WTC11 (cell line): Measurements from ENCODE around the gene RBM45.

ENCODE experiments used
- CREM ChIP-seq: sonication (generic); formaldehyde crosslinking; IDR thresholded peaks from 2 replicates; pipeline ENCODE4 v1.8.1; 2022; ENCODE audit warnings: mild to moderate bottlenecking, missing genetic modification reagents, moderate library complexity
- ETV6 ChIP-seq: sonication (generic); formaldehyde crosslinking; IDR thresholded peaks from 2 replicates; pipeline ENCODE4 v1.8.1; 2022; ENCODE audit warnings: mild to moderate bottlenecking, missing genetic modification reagents
- GTF2I ChIP-seq: fragments of 250-450 bp; sonication (Bioruptor Pico); conservative IDR thresholded peaks from 2 replicates; pipeline ENCODE4 v1.4.0; 2021; ENCODE audit warnings: mild to moderate bottlenecking
- JUN ChIP-seq: sonication (generic); formaldehyde crosslinking; IDR thresholded peaks from 2 replicates; pipeline ENCODE4 v1.8.0; 2023; ENCODE audit warnings: mild to moderate bottlenecking, missing genetic modification reagents
- NR2C2 ChIP-seq: sonication (generic); formaldehyde crosslinking; IDR thresholded peaks from 2 replicates; pipeline ENCODE4 v1.8.0; 2022; ENCODE audit warnings: mild to moderate bottlenecking, missing genetic modification reagents
- TEAD1 ChIP-seq: sonication (generic); formaldehyde crosslinking; IDR thresholded peaks from 2 replicates; pipeline ENCODE4 v1.8.0; 2022; ENCODE audit warnings: mild to moderate bottlenecking, missing genetic modification reagents
- TF ChIP-seq, protein P1 (sequence below): sonication (generic); formaldehyde crosslinking; IDR thresholded peaks from 2 replicates; pipeline ENCODE4 v1.8.0; 2022; ENCODE audit warnings: mild to moderate bottlenecking, missing genetic modification reagents
- TF ChIP-seq, protein P2 (sequence below): sonication (generic); formaldehyde crosslinking; IDR thresholded peaks from 2 replicates; pipeline ENCODE4 v1.8.0; 2022; ENCODE audit warnings: mild to moderate bottlenecking, missing genetic modification reagents
- TF ChIP-seq, protein P3 (sequence below): fragments of 200-600 bp; IDR thresholded peaks from 2 replicates; pipeline ENCODE4 v1.8.0; 2022; ENCODE audit warnings: antibody characterized with exemption
- TF ChIP-seq, protein P4 (sequence below): sonication (generic); formaldehyde crosslinking; IDR thresholded peaks from 2 replicates; pipeline ENCODE4 v1.8.1; 2022; ENCODE audit warnings: low read depth, mild to moderate bottlenecking, moderate library complexity, missing genetic modification reagents, borderline replicate concordance
- TF ChIP-seq, protein P5 (sequence below): sonication (generic); formaldehyde crosslinking; IDR thresholded peaks from 2 replicates; pipeline ENCODE4 v1.8.1; 2022; ENCODE audit warnings: mild to moderate bottlenecking, moderate library complexity, missing genetic modification reagents
- TF ChIP-seq, protein P6 (sequence below): sonication (generic); formaldehyde crosslinking; IDR thresholded peaks from 2 replicates; pipeline ENCODE4 v1.8.1; 2023; ENCODE audit warnings: mild to moderate bottlenecking, missing genetic modification reagents, moderate library complexity
- TF ChIP-seq, protein P7 (sequence below): fragments of 250-450 bp; sonication (Bioruptor Pico); IDR thresholded peaks from 2 replicates; pipeline ENCODE4 v2.1.2; 2022; ENCODE audit warnings: mild to moderate bottlenecking, moderate library complexity

DNA sequence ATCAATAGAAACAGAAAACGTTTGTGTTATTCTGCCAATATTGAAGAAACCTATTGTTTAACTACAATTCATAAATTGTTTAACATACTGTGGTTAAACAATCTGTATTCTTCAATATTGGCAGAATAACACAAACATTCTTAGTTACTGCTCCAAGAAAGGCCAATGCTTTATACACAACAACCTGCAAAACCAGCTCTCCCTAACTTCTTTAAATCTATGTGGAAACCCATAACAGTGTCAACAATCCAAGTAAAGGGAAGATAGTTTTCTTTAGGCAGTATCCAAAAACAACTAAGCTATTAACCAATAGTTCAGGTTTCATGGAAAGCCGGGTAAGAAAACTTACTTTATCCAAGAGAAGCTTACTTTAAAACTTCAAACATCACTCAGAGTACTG, 6.2 kb upstream of the RBM45 start:
- TF ChIP-seq, protein P1, sequence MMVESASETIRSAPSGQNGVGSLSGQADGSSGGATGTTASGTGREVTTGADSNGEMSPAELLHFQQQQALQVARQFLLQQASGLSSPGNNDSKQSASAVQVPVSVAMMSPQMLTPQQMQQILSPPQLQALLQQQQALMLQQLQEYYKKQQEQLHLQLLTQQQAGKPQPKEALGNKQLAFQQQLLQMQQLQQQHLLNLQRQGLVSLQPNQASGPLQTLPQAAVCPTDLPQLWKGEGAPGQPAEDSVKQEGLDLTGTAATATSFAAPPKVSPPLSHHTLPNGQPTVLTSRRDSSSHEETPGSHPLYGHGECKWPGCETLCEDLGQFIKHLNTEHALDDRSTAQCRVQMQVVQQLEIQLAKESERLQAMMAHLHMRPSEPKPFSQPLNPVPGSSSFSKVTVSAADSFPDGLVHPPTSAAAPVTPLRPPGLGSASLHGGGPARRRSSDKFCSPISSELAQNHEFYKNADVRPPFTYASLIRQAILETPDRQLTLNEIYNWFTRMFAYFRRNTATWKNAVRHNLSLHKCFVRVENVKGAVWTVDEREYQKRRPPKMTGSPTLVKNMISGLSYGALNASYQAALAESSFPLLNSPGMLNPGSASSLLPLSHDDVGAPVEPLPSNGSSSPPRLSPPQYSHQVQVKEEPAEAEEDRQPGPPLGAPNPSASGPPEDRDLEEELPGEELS = no peak
- TF ChIP-seq ETV6 (no peak), TEAD1 (CRISPR knock-in tag) (no peak), NR2C2 (no peak), CREM (CRISPR knock-in tag) (no peak), JUN (CRISPR knock-in tag) (no peak), GTF2I (no peak)
- TF ChIP-seq, protein P2, sequence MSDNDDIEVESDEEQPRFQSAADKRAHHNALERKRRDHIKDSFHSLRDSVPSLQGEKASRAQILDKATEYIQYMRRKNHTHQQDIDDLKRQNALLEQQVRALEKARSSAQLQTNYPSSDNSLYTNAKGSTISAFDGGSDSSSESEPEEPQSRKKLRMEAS (CRISPR knock-in tag) = no peak
- TF ChIP-seq, protein P3, sequence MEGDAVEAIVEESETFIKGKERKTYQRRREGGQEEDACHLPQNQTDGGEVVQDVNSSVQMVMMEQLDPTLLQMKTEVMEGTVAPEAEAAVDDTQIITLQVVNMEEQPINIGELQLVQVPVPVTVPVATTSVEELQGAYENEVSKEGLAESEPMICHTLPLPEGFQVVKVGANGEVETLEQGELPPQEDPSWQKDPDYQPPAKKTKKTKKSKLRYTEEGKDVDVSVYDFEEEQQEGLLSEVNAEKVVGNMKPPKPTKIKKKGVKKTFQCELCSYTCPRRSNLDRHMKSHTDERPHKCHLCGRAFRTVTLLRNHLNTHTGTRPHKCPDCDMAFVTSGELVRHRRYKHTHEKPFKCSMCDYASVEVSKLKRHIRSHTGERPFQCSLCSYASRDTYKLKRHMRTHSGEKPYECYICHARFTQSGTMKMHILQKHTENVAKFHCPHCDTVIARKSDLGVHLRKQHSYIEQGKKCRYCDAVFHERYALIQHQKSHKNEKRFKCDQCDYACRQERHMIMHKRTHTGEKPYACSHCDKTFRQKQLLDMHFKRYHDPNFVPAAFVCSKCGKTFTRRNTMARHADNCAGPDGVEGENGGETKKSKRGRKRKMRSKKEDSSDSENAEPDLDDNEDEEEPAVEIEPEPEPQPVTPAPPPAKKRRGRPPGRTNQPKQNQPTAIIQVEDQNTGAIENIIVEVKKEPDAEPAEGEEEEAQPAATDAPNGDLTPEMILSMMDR = no peak
- TF ChIP-seq, protein P4, sequence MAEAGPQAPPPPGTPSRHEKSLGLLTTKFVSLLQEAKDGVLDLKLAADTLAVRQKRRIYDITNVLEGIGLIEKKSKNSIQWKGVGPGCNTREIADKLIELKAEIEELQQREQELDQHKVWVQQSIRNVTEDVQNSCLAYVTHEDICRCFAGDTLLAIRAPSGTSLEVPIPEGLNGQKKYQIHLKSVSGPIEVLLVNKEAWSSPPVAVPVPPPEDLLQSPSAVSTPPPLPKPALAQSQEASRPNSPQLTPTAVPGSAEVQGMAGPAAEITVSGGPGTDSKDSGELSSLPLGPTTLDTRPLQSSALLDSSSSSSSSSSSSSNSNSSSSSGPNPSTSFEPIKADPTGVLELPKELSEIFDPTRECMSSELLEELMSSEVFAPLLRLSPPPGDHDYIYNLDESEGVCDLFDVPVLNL (CRISPR knock-in tag) = no peak
- TF ChIP-seq, protein P5, sequence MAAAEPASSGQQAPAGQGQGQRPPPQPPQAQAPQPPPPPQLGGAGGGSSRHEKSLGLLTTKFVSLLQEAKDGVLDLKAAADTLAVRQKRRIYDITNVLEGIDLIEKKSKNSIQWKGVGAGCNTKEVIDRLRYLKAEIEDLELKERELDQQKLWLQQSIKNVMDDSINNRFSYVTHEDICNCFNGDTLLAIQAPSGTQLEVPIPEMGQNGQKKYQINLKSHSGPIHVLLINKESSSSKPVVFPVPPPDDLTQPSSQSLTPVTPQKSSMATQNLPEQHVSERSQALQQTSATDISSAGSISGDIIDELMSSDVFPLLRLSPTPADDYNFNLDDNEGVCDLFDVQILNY (CRISPR knock-in tag) = no peak
- TF ChIP-seq, protein P6, sequence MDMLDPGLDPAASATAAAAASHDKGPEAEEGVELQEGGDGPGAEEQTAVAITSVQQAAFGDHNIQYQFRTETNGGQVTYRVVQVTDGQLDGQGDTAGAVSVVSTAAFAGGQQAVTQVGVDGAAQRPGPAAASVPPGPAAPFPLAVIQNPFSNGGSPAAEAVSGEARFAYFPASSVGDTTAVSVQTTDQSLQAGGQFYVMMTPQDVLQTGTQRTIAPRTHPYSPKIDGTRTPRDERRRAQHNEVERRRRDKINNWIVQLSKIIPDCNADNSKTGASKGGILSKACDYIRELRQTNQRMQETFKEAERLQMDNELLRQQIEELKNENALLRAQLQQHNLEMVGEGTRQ (CRISPR knock-in tag) = no peak
- TF ChIP-seq, protein P7, sequence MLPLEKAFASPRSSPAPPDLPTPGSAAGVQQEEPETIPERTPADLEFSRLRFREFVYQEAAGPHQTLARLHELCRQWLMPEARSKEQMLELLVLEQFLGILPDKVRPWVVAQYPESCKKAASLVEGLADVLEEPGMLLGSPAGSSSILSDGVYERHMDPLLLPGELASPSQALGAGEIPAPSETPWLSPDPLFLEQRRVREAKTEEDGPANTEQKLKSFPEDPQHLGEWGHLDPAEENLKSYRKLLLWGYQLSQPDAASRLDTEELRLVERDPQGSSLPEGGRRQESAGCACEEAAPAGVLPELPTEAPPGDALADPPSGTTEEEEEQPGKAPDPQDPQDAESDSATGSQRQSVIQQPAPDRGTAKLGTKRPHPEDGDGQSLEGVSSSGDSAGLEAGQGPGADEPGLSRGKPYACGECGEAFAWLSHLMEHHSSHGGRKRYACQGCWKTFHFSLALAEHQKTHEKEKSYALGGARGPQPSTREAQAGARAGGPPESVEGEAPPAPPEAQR (CRISPR knock-in tag) = no peak
